ENCODE data around the gene SCYGR5. TPM values are rescaled to one million over a fixed set of nuclear protein-coding genes. Genes with fewer than 3 reads are reported as not detected.

Gene SCYGR5
- total RNA-seq, 1 donor from 2014 or later: not detected

Other genes with a start within 250 kb of the SCYGR5 start
- gene AGFG1, start 194.6 kb upstream of the SCYGR5 start, total RNA-seq: 55.2 TPM
- not detected for gene SCYGR2, start 67.9 kb upstream of the SCYGR5 start, total RNA-seq
- gene SCYGR3, start 52.0 kb upstream of the SCYGR5 start, total RNA-seq: not detected
- gene SCYGR4, start 49.3 kb upstream of the SCYGR5 start, total RNA-seq: not detected
- gene SLC19A3, start 51.2 kb downstream of the SCYGR5 start, total RNA-seq: 1.2 TPM
- not detected for gene SCYGR6, start 58.0 kb downstream of the SCYGR5 start, total RNA-seq
- not detected for gene SCYGR7, start 61.5 kb downstream of the SCYGR5 start, total RNA-seq
- gene SCYGR8, start 79.1 kb downstream of the SCYGR5 start, total RNA-seq: not detected
- gene CCL20, start 147.0 kb downstream of the SCYGR5 start, total RNA-seq: not detected
- not detected for gene DAW1, start 204.8 kb downstream of the SCYGR5 start, total RNA-seq